Dermis microvascular lymphatic vessel endothelial cell (primary cell): ENCODE results near the gene CCDC51. TPM values are rescaled to one million over a fixed set of nuclear protein-coding genes. Genes with fewer than 3 reads are reported as not detected.

Experiments used
- total RNA-seq: library from RNA; depleted of rRNA; stranded (reverse); fragments of >200 nt; gene quantifications from 2 replicates; pipeline ENCODE4 v1.2.1, GENCODE V29; 2014

CCDC51 gene
- total RNA-seq, 1 donor from 2014 or later = 13.1 TPM

Other genes with a start within 250 kb of the CCDC51 start
- gene CAMP, start 216.6 kb downstream of the CCDC51 start, total RNA-seq = not detected in 2 replicates
- 2.8 and 3.4 TPM in 2 replicates for gene ZNF589, start 199.0 kb downstream of the CCDC51 start, total RNA-seq
- 15.3 and 20.5 TPM in 2 replicates for gene NME6, start 138.8 kb downstream of the CCDC51 start, total RNA-seq
- not detected in 2 replicates for gene SPINK8, start 106.5 kb downstream of the CCDC51 start, total RNA-seq
- gene FBXW12, start 67.9 kb downstream of the CCDC51 start, total RNA-seq = not detected in 2 replicates
- gene PLXNB1, start 10.0 kb downstream of the CCDC51 start, total RNA-seq = 13.9 and 20.5 TPM in 2 replicates
- gene TMA7, start 138 bp upstream of the CCDC51 start, total RNA-seq = 108 and 193 TPM in 2 replicates
- gene ATRIP, start 6.6 kb upstream of the CCDC51 start, total RNA-seq = 4.9 and 6.1 TPM in 2 replicates
- 71.8 and 91.9 TPM in 2 replicates for gene SHISA5, start 64.1 kb upstream of the CCDC51 start, total RNA-seq
- gene PFKFB4, start 116.7 kb upstream of the CCDC51 start, total RNA-seq = 0.76 and 1.3 TPM in 2 replicates
- not detected in 2 replicates for gene UCN2, start 123.7 kb upstream of the CCDC51 start, total RNA-seq
- gene COL7A1, start 155.2 kb upstream of the CCDC51 start, total RNA-seq = under 0.01 and 0.13 TPM in 2 replicates
- gene UQCRC1, start 169.5 kb upstream of the CCDC51 start, total RNA-seq = 311 and 325 TPM in 2 replicates
- gene TMEM89, start 181.7 kb upstream of the CCDC51 start, total RNA-seq = 0.13 TPM in 1 of 2 replicates, not detected in the other
- gene SLC26A6, start 195.3 kb upstream of the CCDC51 start, total RNA-seq = 11.0 and 12.5 TPM in 2 replicates
- 0.13 and 0.25 TPM in 2 replicates for gene CELSR3, start 222.8 kb upstream of the CCDC51 start, total RNA-seq
- 4.6 and 5.9 TPM in 2 replicates for gene NCKIPSD, start 245.8 kb upstream of the CCDC51 start, total RNA-seq